GM12874 (cell line): ENCODE data around the gene EPSTI1.

Experiments
- TF ChIP-seq, protein P1 (sequence below): IDR thresholded peaks from 2 replicates; pipeline ENCODE4 v1.5.1; 2011; ENCODE audit warnings: low read depth, mild to moderate bottlenecking, control low read depth, low read length, moderate library complexity; ENCODE audit not compliant: insufficient read depth

Gene EPSTI1

DNA sequence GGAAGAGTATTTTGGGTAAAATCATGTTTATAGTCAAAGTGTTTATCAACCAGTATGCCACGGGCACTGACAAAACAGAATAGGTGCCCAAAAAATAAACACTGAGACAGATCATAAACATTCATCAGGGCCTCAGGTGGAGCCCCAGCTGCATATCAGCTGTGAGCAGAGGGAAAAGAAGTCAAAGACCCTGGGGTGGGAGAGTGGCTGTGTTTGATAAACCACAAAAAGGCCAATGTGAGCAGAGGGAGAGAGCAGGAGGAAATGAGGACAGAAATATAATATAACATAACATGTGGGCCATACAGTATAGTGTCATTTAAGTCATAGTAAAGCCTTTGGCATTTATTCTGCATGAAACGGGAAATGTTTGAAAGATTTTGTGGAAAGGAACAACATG, 10.0 kb upstream of the EPSTI1 start:
- TF ChIP-seq, protein P1, sequence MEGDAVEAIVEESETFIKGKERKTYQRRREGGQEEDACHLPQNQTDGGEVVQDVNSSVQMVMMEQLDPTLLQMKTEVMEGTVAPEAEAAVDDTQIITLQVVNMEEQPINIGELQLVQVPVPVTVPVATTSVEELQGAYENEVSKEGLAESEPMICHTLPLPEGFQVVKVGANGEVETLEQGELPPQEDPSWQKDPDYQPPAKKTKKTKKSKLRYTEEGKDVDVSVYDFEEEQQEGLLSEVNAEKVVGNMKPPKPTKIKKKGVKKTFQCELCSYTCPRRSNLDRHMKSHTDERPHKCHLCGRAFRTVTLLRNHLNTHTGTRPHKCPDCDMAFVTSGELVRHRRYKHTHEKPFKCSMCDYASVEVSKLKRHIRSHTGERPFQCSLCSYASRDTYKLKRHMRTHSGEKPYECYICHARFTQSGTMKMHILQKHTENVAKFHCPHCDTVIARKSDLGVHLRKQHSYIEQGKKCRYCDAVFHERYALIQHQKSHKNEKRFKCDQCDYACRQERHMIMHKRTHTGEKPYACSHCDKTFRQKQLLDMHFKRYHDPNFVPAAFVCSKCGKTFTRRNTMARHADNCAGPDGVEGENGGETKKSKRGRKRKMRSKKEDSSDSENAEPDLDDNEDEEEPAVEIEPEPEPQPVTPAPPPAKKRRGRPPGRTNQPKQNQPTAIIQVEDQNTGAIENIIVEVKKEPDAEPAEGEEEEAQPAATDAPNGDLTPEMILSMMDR, result no peak

DNA sequence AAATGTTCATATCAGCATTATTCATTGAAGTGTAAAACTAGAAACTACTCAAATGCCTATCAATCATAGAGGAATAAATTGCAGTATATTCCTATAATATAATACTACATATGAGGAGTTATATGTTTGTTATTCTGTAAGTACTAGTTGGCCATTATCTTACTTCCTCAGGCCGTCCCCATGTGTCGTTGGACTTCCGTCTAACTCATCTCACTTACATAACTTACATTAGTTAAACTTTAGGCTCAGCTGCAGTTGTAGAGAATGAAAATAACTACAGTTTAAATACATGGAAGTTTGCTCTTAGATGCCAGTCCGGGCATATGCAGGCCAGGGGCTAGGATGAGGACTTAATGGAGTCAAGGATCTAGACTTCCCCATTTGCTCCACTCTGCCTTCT, 8.6 kb upstream of the EPSTI1 start:
- TF ChIP-seq, protein P1, result no peak

DNA sequence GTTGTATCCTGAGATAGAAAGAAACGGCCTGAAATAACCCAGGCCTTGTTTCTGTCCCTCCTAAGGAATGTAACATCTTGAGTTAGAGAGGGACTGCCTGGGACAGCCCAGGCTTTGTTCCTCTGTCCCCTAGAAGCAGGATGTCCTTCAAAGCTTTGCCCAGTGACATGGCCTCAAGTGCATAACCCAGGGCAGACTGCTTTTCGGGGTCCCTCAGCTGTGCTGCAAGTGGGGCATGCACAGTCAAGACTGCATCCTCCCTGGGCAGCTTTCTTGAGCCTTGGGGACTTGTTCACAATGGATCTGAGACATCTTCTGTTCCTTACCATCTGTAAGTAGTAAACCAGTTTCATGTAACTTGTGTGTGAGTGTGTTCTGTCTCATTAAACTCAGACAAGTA, 7.5 kb upstream of the EPSTI1 start:
- TF ChIP-seq, protein P1, result no peak

DNA sequence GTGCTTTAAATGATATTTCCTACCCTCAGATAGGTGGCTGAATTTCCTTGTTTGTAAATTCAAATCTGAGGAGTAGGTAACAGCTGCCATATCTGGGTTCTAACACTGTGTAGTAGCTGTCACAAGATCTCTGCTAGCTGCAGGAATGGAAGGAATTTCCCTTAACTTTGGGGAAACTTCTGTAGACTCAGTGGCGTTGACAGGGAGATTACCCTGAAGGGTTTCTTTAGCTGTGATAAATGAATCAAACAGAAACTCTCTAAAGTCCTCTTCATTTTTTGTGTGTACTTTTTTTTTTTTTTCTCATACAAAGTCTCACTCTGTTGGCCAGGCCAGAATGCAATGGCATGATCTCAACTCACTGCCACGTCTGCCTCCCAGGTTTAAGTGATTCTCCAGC, 5.3 kb upstream of the EPSTI1 start:
- TF ChIP-seq, protein P1, result no peak

DNA sequence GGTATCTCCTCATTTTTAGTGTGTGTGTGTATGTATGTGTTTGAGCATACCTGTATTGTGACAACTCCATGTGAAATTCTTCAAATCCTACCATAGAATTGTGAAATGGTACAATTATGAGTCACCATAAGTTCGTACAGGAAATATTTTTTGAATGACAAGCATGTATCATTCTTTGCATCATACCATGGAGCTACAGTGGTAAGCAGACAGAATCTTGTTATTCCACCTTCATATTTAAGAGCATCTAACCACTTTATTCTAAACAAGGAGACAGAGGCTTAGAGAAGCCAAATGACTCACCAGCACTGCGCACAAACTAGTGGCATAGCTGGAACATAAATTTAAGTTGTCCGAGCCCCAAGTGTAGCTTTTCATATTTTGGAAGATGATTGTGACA, 4.5 kb upstream of the EPSTI1 start:
- TF ChIP-seq, protein P1, result no peak

DNA sequence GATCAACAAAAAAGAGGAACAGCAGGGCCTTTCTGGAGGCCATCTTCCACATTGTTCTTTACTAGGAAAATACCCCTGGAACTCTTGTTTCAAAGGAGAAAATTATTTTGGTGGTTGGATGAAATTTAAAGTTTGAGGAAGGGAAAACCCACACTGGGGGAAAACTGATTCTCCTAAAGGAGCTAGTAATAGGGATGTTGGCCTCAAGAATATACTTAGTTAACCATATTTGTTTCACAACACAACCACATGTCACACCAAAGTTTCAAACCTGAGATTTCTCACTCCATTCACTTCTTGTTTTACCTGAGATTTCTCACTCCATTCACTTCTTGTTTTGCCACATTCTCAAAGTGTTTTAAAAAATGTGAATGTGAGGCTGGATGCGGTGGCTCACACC, 2.8 kb upstream of the EPSTI1 start:
- TF ChIP-seq, protein P1, result no peak

DNA sequence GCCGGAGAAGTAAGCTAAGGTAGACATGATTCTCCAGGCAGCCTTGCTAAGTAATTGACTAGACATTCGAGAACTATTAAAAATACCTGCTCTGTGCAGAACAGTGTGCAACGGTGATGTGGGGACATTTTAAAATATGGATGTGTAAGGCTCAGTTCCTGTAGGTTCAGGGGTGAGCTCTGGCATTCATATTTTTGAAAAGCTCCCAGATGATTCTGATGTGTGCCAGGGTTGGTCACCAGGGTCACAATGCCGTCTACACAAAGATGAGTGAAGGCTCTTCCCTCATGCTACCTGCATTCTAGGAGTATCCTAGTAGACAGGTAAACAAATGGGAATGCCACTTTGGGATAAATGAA, 702 bp upstream of the EPSTI1 start:
- TF ChIP-seq, protein P1, result no peak
